ENCODE results near the gene SPRR2A. TPM values are rescaled to one million over a fixed set of nuclear protein-coding genes. Genes with fewer than 3 reads are reported as not detected.

Gene SPRR2A
- total RNA-seq, 1 experiment from 2014 or later: not detected

DNA sequence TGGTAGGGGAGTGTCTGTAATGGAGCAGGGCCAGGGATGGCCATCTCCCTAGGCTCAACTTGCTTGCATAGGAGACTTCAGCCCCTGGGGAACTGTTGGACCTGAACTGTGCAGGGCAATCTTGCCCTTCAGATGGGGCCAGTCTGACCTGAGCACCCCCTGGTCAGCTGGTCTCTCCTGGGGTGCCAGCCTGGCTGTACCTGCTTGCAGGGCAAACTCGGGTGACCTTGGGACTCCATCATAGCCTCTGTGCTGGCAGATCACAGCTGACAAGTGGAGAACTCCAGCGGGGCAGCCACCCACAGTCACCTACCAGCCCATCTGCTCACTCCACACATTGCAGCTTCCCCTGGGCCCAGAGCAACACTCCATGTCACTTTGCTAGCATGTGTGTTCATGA is 8.1 kb downstream of the SPRR2A start:
- Histone ChIP-seq H2AFZ (ENCODE audit: low read length) (no peak overlapping the region), H4K8ac (replicated peaks; ENCODE audit: insufficient read length, low read depth, low read length) (no peak overlapping the region), H2BK12ac (ENCODE audit: insufficient read length, low read depth, low read length) (no peak overlapping the region), H3K9ac (ENCODE audit: extremely low read depth, insufficient read length, low read length) (no peak overlapping the region), H3K4me1 (ENCODE audit: insufficient read depth, low read length) (no peaks in the 10 kb centered on the region), H3K27me3 (ENCODE audit: insufficient read depth, low read length) (no peaks in the 10 kb centered on the region), H3K23ac (ENCODE audit: insufficient read length, low read depth, low read length) (no peak overlapping the region), H3K23me2 (ENCODE audit: insufficient read length, low read depth, low read length, poor library complexity, severe bottlenecking) (peaks cover 2% of the 10 kb centered on the region), H3K9me3 (ENCODE audit: control insufficient read depth, low read depth, low read length) (no peaks in the 10 kb centered on the region), H3K56ac (ENCODE audit: insufficient read length, low read depth, low read length) (no peak overlapping the region), H2BK20ac (ENCODE audit: low read depth, low read length, poor library complexity, severe bottlenecking) (no peak overlapping the region), H3K27ac (ENCODE audit: insufficient read length, low read depth, low read length) (no peak overlapping the region), H2BK15ac (ENCODE audit: low read depth, low read length) (no peak overlapping the region), H2BK120ac (ENCODE audit: low read depth, low read length, poor library complexity, severe bottlenecking) (no peak overlapping the region), H3K79me2 (ENCODE audit: insufficient read depth, low read length) (no peaks in the 10 kb centered on the region), H3K79me1 (ENCODE audit: insufficient read depth, low read depth, low read length, poor library complexity, severe bottlenecking) (no peaks in the 10 kb centered on the region), H3K4ac (ENCODE audit: low read depth, low read length) (no peak overlapping the region), H3T11ph (ENCODE audit: low read length) (no peak overlapping the region), H4K5ac (ENCODE audit: insufficient read length, low read depth, low read length) (no peak overlapping the region), H4K91ac (ENCODE audit: insufficient read length, low read depth, low read length) (no peak overlapping the region), H2AK5ac (ENCODE audit: insufficient read length, low read length) (no peak overlapping the region), H4K20me1 (ENCODE audit: control insufficient read depth, insufficient read depth, insufficient read length) (no peaks in the 10 kb centered on the region), H3K4me2 (ENCODE audit: insufficient read depth, insufficient read length, low read length) (no peak overlapping the region), H2BK5ac (ENCODE audit: insufficient read length, low read length) (no peak overlapping the region), H3K14ac (ENCODE audit: insufficient read depth, low read length) (no peak overlapping the region; the same call in 1 of the 2 replicates), H3K18ac (ENCODE audit: insufficient read length, low read depth, low read length) (no peak overlapping the region)
- no peak overlapping the region for H3K4me3 Mint-ChIP-seq
- DNase-seq: no peak
- no peak overlapping the region for H3K27ac Mint-ChIP-seq
- H3K9me3 Mint-ChIP-seq: peaks cover 3 to 11% of the 10 kb centered on the region in 2 experiments; a peak in 4 of 5 replicates
- TF ChIP-seq, protein P1, sequence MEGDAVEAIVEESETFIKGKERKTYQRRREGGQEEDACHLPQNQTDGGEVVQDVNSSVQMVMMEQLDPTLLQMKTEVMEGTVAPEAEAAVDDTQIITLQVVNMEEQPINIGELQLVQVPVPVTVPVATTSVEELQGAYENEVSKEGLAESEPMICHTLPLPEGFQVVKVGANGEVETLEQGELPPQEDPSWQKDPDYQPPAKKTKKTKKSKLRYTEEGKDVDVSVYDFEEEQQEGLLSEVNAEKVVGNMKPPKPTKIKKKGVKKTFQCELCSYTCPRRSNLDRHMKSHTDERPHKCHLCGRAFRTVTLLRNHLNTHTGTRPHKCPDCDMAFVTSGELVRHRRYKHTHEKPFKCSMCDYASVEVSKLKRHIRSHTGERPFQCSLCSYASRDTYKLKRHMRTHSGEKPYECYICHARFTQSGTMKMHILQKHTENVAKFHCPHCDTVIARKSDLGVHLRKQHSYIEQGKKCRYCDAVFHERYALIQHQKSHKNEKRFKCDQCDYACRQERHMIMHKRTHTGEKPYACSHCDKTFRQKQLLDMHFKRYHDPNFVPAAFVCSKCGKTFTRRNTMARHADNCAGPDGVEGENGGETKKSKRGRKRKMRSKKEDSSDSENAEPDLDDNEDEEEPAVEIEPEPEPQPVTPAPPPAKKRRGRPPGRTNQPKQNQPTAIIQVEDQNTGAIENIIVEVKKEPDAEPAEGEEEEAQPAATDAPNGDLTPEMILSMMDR (conservative IDR thresholded peaks at IDR 0.05): no peak
- H3K36me3 Mint-ChIP-seq (ENCODE audit: insufficient read depth in 1 of 3, low read depth in 3 of 3): no peaks in the 10 kb centered on the region; a peak in 1 of 7 replicates
- no peaks in the 10 kb centered on the region for H3K4me1 Mint-ChIP-seq
- WGBS (ENCODE audit: extremely low coverage, insufficient read length, low lambda C conversion rate): no CpG with 5 or more reads among the region's 2 CpGs
- H3K27me3 Mint-ChIP-seq (ENCODE audit: low read depth): peaks cover 2% of the 10 kb centered on the region; the same call in 1 of the 2 replicates
